ENCODE measurements around the gene KANSL1. TPM values are rescaled to one million over a fixed set of nuclear protein-coding genes. Genes with fewer than 3 reads are reported as not detected.

KANSL1 gene
- total RNA-seq, 1 experiment from 2014 or later: 55.5 TPM

DNA sequence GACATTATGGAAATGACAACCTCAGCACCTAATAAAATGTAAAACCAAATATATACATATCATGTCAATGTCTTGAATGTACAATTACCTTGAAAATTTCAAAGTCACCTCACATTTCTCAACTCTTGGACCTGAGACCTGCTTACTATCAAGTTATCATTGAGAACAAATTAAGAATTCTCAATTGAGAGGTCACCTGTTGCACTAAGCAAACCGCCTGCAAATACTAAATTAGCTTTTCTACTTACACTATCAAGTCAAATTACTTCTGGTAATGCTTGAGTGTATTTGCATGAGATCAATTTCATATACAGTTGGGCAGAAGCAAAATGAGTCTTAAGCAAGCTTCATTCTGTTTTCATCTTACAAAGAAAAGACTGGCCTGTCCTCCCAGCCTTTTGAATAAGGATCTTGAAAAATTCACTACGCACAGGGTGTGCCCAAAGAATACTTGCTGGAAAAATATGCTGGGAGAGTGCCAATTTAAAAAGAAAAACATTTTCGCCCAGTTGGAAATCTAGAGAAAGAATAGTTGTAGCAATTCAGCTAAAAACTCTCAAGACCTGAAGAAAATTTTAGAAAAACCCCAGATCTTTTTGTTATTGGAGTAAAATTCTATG is 35.7 kb downstream of the KANSL1 start:
- peaks cover 46% of the 10 kb centered on the region for H3K4me1 ChIP-seq (ENCODE audit: control insufficient read depth, insufficient read depth, low read length)
- no peak for TF ChIP-seq CTCF (IDR thresholded peaks at IDR 0.05)
- no peak for TF ChIP-seq TCF7L2 (IDR thresholded peaks at IDR 0.05; ENCODE audit: low read depth, low read length)
- TF ChIP-seq REST (IDR thresholded peaks at IDR 0.05; ENCODE audit: insufficient read depth in 1 of 2, low read depth in 2 of 2, low read length in 1 of 2): no peak
- no peak for TF ChIP-seq SIN3A (IDR thresholded peaks at IDR 0.05; ENCODE audit: borderline replicate concordance, insufficient read depth, low read depth, low read length)
- TF ChIP-seq POLR2AphosphoS5 (IDR thresholded peaks at IDR 0.05; ENCODE audit: low read depth, low read length): no peak
- no peaks in the 10 kb centered on the region for H3K27me3 ChIP-seq (ENCODE audit: control insufficient read depth, insufficient read depth, low read length)
- ATAC-seq (no peak), DNase-seq (ENCODE audit: low read depth, low spot score) (no peak)
- BruUV-seq (replicated peaks): no TSS peak
- no peak overlapping the region for H3K27ac ChIP-seq (ENCODE audit: low read length)
- CTCF ChIA-PET: interaction anchor here (0.6 kb wide), 1 partner anchor 35 kb away, joined by 4 read pairs; the partner anchor contains the start of gene KANSL1
- no peaks in the 10 kb centered on the region for H3K9me3 ChIP-seq (ENCODE audit: control insufficient read depth, insufficient read depth, low read depth, low read length)
- H3K4me3 ChIP-seq (ENCODE audit: low read depth in 2 of 2, low read length in 2 of 2): no peak overlapping the region
- POLR2A ChIA-PET: interaction anchor here (0.5 kb wide), 1 partner anchor 35 kb away, joined by 6 read pairs; no protein-coding TSS in a partner anchor
- intact Hi-C loops (cut with micrococcal nuclease; ENCODE audit: unreplicated experiment): no loop called here
- in situ Hi-C loops (cut with HindIII; ENCODE audit: low pct_unique_long_range_greater_than_20kb, low sequenced_read_pairs): no loop called here
- H3K36me3 ChIP-seq (ENCODE audit: control insufficient read depth, insufficient read depth, low read length): 0 out of 2 replicates have a peak, but pooled peaks cover under 1% of the 10 kb centered on the region

- no peaks in the 10 kb centered on the region for H3K9me3 ChIP-seq (ENCODE audit: control insufficient read depth, insufficient read depth, low read depth, low read length)
- no peak overlapping the region for H3K27ac ChIP-seq (ENCODE audit: low read length)
- in situ Hi-C loops (cut with HindIII; ENCODE audit: low pct_unique_long_range_greater_than_20kb, low sequenced_read_pairs): no loop called here
- ChIA-PET CTCF (no interaction called here), POLR2A (no interaction called here)
- no peak for DNase-seq (ENCODE audit: low read depth, low spot score)
- no peaks in the 10 kb centered on the region for H3K27me3 ChIP-seq (ENCODE audit: control insufficient read depth, insufficient read depth, low read length)
- BruUV-seq (replicated peaks): no TSS peak
- intact Hi-C loops (cut with micrococcal nuclease; ENCODE audit: unreplicated experiment): no loop called here
- ATAC-seq: no peak
- TF ChIP-seq CTCF (IDR thresholded peaks at IDR 0.05): no peak
- TF ChIP-seq POLR2AphosphoS5 (IDR thresholded peaks at IDR 0.05; ENCODE audit: low read depth, low read length): no peak
- no peak for TF ChIP-seq SIN3A (IDR thresholded peaks at IDR 0.05; ENCODE audit: borderline replicate concordance, insufficient read depth, low read depth, low read length)
- TF ChIP-seq TCF7L2 (IDR thresholded peaks at IDR 0.05; ENCODE audit: low read depth, low read length): no peak
- no peak for TF ChIP-seq REST (IDR thresholded peaks at IDR 0.05; ENCODE audit: insufficient read depth in 1 of 2, low read depth in 2 of 2, low read length in 1 of 2)
- H3K36me3 ChIP-seq (ENCODE audit: control insufficient read depth, insufficient read depth, low read length): 0 out of 2 replicates have a peak, but pooled peaks cover 2% of the 10 kb centered on the region
- no peak overlapping the region for H3K4me3 ChIP-seq (ENCODE audit: low read depth in 2 of 2, low read length in 2 of 2)
- H3K4me1 ChIP-seq (ENCODE audit: control insufficient read depth, insufficient read depth, low read length): peaks cover 53% of the 10 kb centered on the region
These were observed 38.9 kb downstream of the KANSL1 start for GRCh38 chr17:46154151-46154816.
